ENCODE measurements around the gene ZNF24.

The ZNF24 gene

DNA sequence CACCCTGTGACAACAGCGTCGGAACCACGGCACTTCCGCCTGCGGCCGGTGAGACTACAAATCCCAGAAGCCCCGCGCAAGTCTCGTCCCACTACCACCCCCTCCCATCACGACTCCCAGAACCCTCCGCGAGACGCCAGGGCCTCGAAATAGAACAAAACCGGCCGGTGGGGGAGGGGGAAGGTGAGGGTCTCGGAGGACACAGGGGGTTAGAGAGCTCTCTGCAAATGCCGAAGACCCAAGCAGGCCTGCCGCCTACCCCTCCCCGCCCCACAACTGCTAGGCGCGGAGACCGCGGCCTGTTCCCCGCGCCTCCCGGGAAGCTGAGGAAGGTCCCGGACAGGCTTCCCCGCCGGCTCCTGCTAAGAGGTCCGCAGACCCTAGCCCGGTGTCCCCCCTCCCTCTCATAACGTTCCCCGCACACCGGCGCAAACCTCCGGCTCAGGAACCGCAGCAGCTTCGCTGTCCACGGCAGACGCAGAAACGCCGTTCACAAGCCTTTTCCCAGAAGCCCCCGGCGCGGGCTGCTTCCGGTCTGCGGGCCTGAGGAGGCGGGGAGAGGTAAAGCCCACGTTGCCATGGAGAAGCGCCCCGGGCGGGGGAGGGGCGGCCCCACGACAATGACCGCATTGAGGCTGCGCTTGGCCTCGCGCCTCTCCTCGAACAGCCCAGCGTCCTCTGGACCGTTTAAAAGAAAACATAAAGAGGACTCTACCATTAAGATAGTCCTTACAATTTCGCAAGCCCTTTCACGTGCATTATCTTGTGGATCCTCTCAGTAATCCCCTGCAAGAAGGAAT lies at the start of gene ZNF24:
ZNF24 (minus strand) TSS at position 485 of the 800 bp plus-strand sequence. CDS start 3,770 bp downstream, outside the sequence.
- peak; percentile 91 for DNase-seq

DNA sequence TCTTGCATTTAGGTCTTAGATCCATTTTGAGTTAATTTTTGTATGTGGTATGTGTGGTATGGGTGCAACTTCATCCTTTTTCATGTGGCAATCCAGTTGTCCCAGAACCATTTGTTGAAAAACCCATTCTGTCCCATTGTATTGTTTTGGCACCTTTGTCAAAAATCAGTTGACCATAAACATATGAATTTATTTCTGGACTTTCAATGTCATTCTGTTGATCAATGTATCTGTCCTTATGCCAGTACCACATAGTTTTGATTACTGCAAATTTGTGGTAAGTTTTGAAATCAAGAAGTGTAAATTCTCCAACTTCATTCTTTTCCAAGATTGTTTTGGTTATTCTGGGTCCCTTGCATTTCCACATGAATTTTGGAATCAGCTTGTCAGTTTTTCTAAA lies 49.5 kb upstream of the ZNF24 start:
- no peak for DNase-seq

DNA sequence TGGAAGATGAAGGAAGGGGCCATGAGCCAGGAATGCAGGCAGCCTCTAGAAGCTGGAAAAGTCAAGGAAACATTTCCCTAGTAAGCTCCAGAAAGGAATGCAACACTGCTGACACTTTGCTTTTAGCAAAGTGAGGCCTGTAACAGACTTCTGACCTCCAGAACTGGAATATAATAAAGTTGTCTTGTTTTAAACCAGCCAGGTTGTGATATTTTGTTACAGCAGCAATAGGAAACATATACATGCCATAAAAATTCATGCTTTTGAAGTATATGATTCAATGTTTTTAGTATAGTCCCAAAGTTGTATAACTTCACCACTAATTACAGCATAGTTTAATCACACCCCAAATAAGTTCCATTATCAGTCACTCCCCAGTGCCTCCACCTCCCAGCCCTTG lies 48.2 kb upstream of the ZNF24 start:
- DNase-seq = no peak

DNA sequence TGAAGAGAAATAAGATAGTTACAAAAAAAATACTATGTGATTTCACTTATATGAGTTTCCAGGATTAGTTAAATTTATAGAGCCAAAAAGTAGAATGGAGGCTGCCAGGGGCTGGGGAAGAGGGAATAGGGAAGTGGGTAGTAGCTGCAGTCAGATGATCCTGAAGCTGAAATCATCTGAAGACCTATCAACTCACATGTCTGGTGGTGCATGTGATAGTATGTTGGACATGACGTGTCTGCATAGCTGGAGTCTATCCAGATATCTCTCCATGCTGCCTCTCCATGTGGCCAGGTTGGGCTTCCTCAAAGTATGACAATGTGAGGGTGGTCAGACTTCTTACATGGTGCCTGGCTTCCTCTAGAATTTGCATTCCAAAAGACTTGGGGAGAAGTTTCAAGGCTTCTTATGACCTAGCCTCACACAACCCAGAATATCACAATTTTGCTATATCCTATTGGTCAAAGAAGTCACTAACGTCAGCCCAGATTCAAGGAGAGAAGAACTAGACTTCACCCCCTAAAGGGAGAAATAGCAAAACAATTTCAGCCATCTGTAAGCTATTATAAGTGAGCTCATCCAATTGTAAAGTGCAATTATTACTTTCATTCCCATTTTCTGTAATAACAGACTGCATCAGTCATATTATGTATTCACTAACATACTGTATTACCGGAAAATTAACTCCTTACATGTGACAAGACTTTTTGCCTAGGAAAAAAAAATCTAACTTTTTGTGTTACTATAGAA lies 46.9 kb upstream of the ZNF24 start:
- no peak for DNase-seq

DNA sequence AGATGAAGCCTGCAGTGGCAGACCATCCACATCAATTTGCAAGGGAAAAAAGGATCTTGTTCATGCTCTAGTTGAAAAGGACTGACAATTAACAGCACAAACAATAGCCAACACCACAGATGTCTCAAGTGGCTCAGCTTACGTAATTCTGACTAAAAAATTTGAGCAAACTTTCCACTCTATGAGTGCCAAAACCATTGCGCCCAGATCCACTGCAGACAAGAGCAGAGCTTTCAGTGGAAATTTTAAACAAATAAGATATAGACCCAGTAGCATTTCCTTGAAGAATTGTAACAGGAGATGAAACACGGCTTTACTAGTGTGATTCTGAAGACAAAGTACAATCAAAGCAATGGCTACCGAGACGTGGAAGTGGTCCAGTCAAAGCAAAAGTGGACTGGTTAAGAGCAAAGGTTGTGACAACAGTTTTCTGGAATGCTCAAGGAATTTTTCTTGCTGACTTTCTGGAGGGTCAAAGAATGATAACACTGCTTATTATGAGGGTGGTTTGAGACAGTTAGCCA lies 44.9 kb upstream of the ZNF24 start:
- DNase-seq = no peak

DNA sequence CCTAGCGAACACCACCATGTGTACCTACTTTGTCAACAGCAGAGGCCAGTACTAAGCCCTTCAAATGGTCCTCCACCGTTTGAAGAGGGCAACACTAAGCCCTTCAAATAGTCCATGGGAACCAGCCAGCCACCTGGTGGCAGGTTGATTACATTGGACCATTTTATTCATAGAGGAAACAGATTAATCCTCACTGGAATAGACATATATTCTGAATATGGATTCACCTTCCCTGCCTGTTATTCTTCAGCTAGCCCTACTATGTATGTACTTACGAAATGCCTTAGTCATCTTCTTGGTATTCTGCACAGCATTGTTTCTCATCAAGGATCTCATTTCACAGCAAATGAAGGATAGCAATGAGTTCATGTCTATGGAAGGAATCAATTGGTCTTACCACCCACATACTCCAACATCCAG lies 42.9 kb upstream of the ZNF24 start:
- no peak for DNase-seq

DNA sequence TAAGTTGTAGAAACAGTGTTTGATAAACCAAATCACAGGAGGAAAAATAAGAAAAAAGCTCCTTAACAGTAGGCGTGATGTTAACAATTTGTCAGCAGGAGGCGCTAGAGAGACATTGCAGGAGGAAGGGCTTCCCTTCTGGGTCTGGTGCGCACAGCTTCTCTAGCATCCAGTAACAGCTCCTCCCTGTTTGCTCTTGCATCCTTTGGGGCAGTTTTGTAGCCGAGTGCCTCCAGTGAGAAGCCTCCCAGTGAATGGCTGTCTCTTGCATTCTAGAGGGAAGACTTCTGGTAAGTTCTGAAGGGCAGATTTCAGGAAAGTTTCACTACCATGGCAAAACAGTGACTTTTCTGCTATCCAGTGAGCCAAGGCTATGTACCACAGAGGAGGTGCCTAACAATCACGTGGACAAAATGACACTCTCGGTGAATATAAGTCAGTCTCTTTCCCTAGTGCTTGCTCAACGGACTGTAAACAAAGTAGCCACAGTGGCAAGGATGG lies 42.4 kb upstream of the ZNF24 start:
- DNase-seq = peak; percentile 53

DNA sequence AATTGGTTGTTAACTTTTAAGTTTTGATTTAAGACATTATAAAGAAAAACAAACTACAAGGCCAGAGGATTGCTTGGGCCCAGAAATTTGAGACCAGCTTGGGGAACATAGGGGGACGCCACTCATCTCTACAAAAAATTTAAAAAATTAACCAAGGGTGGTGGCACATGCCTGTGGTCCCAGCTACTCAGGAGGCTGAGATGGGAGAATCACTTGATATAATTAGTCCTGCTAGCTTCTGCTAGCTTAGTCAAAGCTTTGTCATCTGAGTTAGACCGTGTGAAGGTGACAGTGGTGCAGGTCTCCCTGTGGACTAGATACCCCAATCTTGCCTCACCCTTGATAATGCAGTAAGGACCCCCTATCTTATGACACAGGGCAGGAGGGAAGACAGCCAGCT lies 38.9 kb upstream of the ZNF24 start:
- DNase-seq = no peak

DNA sequence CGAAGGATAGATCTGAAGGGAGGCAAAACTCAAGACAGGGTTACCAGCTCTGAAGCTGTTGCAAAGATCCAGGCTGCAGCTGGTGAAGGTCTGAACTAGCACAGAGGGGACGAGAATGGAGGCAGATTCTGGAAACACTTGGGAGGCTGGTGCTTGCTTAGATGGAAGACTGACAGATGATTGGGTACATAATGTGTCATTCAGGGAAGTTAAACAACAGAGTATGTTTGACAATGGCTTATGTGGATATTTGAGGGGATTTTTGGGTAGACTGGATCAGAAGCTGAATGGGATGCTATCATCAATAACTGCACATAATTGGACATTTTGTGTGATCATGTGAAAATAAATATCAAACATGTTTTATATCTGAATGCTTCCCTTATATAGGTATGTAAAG lies 35.2 kb upstream of the ZNF24 start:
- no peak for DNase-seq

DNA sequence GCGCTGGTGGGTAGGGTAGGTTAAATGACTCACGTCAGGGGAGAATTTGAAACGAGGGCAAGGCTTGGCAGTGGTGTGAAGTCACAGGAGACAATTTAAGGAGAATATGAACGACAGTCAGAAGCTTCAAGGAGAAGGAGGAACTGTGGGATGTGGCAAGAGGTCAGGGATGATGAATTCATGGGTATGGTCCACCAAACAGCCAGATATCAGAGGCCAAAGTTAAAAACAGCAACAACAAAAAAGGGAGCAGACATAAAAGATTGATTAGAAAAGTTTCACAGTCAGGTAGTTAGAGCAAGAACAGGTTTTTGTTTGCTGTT lies 34.3 kb upstream of the ZNF24 start:
- DNase-seq = no peak

DNA sequence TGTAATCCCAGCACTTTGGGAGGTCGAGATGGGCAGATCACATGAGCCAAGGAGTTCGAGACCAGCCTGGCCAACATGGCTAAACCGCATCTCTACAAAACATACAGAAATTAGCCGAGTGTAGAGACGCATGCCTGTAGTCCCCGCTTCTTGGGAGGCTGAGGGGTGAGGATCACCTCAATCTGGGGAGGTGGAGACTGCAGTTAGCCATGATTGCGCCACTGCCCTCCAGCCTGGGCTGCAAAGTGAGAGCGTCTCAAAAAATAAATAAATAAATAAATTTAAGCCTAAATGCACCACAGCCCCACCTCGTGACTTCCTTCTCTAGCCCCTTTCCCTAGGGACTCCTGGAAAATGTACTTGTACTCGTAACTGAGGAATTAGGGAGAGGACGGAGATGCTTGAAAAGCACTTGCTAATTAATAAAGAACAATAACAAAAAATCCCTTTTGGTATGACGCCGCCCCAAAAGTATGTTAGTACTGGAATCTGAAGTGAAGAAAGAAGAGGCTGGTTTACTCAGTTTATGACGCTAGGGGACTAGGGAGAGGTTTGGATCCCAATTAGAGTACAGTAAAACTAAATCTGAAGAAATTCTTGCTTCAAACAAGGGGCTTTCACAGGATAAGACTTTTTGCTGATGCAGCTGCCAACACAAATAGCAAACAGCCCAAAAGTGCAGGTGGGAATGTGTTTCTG lies 33.8 kb upstream of the ZNF24 start:
- DNase-seq = no peak

DNA sequence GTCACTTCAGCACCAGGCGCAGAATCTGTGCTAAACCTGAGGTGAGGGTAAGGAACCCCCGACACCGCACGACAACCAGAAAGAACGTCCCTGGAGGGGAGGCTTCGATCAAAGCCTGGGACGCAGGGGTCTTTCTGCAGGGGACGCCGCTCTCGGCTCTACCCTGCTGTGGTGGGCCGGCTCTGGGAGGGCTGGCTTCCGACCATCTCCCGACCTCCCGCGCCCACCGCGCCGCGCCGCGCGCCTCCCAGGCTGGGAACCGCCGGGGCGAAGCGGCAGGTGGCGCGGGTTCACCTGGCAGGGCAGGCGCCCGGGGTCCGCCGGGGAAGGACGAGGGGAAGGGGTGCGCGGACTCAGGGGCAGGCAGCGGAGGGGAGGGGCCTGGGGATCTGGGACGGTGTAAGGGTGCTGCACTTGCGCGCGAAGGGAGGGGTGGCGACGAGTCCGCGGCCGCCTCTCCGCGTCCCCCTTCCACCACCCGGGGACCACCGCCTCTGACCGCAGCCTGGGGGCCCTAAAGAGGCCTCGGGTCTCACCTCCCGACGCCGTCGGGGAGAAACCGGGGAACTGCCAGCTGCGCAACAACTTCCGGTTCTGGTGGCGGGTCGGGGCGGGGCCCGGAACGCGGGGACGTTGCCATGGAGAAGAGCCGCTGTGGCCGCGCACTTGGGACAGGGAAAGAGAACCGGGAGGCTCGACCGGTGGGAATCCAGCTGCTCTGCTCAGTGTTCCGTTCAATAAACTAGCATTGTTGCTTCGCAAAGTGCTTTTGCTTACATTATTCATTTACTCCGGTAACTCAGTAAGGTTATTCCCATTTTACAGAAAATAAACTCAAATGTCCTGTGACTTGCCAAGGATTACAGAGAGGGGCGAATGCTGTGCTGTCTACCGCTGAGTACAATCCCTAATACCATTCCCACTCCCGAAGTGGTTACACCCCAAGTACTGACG lies 32.8 kb upstream of the ZNF24 start, which contains the start of gene ZNF396:
ZNF396 (minus strand) TSS at position 596 of the 954 bp plus-strand sequence. CDS start 3,045 bp downstream, outside the sequence.
- DNase-seq = peak; percentile 56

DNA sequence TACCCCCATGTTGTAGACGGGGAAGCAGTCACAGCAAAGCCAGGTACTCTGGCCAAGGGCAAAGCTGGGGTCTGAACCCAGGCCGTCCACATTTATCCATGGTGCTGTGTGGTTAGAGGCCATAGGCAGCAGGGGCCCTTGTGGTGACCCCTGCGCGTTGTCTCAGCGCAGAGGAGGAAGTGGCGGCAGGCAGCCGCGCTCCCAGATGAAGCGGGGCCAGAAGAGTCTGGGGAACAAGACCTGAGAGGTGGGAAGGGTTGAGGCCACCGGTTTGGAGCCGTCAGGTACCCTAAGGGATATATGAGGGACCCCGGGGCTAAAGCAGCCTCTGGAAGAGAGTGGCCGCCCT lies 32.1 kb upstream of the ZNF24 start:
- peak; percentile 1 for DNase-seq

DNA sequence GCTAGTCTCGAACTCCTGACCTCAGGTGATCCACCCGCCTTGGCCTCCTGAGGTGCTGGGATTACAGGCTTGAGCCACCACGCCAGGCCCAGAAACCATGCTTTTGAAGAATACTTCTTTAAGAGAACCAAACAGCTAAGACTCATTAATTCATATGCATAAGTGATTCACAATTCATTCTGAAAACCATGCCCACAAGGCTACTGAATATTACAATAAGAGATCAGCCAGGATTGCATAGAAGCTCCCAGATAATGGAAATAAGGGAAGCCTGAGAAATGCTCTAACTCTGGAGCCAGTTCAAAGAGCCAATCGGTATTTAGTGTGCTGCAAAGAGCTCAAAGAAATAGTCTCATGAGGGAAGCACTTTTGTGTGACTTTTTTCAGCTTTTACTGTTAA lies 30.5 kb upstream of the ZNF24 start:
- DNase-seq = no peak

DNA sequence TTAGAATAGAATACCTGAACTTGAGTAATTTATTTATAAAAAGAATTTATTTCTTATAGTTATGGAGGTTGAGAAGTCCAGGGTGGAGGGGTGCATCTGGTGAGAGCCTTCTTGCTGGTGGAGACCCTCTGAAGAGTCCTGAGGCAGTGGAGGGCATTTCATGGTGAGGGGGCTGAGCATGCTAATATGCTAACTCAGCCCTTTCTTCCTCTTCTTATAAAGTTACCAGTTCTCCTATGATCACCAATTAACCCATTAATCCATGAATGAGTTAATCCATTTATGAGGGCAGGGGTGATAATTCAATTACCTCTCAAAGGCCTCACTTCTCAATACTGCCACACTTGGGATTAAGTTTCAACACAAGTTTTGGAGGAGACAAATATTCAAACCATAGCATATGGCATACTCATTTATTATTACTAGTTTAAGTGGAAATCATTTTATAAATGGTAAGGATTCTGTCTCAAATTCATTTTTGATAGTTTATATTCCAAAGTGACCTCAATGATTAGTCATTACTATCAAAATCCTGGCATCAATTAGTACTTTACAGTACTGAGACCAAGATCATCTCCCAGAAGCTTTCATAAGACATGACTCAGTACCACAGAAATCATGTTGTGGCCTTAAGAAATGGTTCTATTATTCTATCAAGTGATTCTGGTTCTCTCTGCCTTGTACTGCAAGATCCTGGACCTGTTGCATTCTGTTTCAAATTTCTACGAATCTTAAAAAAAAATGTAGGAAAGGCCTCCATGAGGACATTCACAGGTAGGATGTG lies 27.4 kb upstream of the ZNF24 start:
- no peak for DNase-seq

DNA sequence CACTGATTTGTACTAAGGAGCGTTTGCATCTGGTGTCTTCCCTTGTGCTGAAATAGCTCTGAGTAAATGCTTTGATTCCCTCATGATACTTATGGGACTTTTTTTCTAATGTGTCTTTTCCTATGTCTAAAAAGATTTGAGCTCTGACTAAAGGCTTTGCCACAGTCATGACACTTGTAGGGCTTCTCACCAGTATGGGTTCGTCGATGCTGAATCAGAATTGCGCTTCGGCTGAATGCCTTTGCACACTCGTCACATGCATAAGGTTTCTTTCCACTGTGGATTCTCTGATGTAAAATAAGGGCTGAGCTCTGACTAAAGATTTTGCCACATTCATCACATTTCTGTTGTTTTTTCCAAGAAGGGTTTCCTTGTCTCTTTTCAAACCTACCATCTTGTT lies 24.9 kb upstream of the ZNF24 start:
- no peak for DNase-seq

DNA sequence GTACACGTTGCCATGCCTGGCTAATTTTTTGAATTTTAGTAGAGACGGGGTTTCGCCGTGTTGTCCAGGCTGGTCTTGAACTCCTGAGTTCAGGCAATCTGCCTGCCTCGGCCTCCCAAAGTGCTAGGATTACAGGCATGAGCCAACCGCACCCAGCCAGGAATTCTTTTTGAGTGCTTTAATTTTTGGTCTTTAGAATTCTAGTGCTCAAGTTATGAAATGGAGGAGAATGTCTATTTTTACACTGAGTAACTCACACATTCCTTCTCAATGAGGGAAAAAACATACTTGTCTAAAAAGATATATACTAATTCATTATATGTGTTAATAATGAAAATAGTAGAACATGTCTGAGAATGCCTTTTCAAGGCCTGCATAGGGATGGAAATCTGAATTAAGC lies 24.4 kb upstream of the ZNF24 start:
- no peak for DNase-seq

DNA sequence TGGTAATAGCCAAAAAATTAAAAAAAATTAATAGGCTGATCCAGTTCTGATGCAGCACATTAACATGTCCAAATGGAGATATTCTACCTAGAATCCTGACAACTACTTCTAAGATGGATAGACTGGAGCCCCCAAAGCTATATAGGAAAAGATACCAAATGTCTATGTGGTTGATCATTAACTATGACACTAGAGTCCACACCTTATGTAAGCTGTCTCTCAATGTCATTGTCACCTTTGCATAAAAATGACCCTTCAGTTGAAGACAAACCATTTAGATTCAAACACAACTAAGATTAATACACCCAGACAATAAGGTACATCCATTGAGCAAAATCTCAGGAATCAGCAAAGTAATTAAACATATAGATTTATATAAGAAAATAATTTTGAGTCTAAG lies 18.3 kb upstream of the ZNF24 start:
- no peak for DNase-seq

DNA sequence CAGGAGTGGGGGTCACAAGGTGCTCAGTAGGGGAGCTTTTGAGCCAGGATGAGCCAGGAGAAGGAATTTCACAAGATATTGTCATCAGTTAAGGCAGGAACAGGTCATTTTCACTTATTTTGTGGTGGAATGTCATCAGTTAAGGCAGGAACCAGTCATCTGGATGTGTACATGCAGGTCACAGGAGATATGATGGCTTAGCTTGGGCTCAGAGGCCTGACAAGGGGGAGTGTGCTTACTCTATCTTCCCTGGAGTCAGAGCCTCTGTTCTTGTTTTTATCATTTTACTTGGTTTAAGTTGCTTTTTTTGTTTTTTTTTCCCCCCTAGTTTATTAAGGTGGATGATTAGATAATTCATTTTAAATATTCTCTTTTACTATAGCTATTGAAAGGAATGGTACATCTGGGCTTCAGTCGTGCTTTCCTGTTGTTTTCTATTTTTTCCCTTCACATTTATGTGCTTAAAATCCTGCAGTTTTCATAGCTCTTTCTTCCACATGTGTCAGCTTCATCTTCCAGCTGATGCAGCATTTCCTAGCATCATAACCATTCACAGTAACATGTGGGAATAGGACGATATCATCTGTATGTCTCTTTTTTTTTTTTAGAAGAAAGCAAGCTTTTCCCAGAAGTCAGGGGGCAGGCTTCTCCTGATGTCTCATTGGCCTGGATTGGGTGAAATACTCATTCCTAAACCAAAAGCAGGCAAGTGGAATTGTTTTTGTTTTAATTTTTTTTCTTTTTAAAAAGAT lies 17.5 kb upstream of the ZNF24 start:
- DNase-seq = no peak

DNA sequence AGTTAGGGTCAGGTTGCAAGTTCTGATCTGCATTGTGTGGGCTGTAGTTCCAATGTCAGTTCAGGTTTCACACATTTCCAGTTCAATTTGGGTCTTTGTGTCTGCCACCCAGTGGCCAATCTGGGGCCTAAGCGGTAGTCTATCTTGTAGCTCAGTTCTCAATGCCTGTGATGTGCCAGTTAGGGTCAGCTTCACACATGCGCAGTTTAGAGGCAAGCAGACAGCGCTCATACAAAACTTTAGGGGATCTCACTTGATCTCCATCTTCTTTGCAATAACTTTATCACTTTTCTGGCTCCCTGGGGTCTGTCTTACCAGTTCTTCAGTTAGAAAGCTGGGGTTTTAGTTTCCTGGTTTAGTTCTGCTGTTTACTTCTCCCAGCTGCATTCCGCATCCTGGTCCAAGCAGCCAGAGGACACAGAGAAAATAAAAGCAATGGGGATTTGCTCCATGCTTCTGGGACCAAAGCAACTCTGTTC lies 11.0 kb upstream of the ZNF24 start:
- DNase-seq = peak; percentile 29
